ENCODE data around the gene MYRFL. TPM values are rescaled to one million over a fixed set of nuclear protein-coding genes. Genes with fewer than 3 reads are reported as not detected.

Gene MYRFL
- total and polyA plus RNA-seq, 2 of the 8 experiments (the other 6 are each of a cell fraction or from before 2014, with no cell fraction given), result 1.1 to 2.0 TPM

GRCh38 chr12:69918287-69918686, 93.3 kb downstream of the MYRFL start:
- no peaks in the 10 kb centered on the region for H3K79me1 ChIP-seq (ENCODE audit: low read depth, low read length)
- no peak overlapping the region for H4K5ac ChIP-seq (ENCODE audit: insufficient read length, low read depth, low read length)
- no peak overlapping the region for H2AK5ac ChIP-seq (ENCODE audit: low read depth, low read length)
- no peak for FAIRE-seq
- CTCF ChIA-PET (ENCODE audit: partially characterized antibody), result interaction anchor here (1.4 to 1.6 kb wide), 3 partner anchors 10 to 18 kb away, joined by 3 to 5 read pairs (median 4); no protein-coding TSS in a partner anchor
- no peaks in the 10 kb centered on the region for H3K23me2 ChIP-seq (ENCODE audit: low read depth, low read length)
- H4K8ac ChIP-seq (ENCODE audit: extremely low read depth, insufficient read depth, low read length), result no peak overlapping the region
- no peak overlapping the region for H3K14ac ChIP-seq (ENCODE audit: insufficient read length)
- H3K9ac ChIP-seq (replicated peaks in 1 of 4; ENCODE audit: extremely low read depth in 1 of 4, low read depth in 3 of 4, low read length in 3 of 4), result no peak overlapping the region
- H2BK20ac ChIP-seq (ENCODE audit: low read length), result no peak overlapping the region
- no peak overlapping the region for H3K18ac ChIP-seq (ENCODE audit: extremely low read depth, low read length)
- H3K4me3 ChIP-seq (ENCODE audit: extremely low read depth in 1 of 4, insufficient read depth in 2 of 4, low read depth in 3 of 4, low read length in 4 of 4), result no peak overlapping the region
- H3K27me3 ChIP-seq (replicated peaks in 1 of 4; ENCODE audit: control insufficient read depth in 3 of 4, extremely low read depth in 1 of 4, insufficient read depth in 3 of 4, low read length in 3 of 4), result no peaks in the 10 kb centered on the region
- no peak overlapping the region for H4K91ac ChIP-seq (replicated peaks; ENCODE audit: insufficient read length, low read length)
- H3K4me1 ChIP-seq (replicated peaks in 1 of 4; ENCODE audit: control insufficient read depth in 3 of 4, insufficient read depth in 4 of 4, low read length in 3 of 4), result no peaks in the 10 kb centered on the region
- TF ChIP-seq CBX5 (IDR thresholded peaks at IDR 0.05; ENCODE audit: low read depth, low read length) (no peak), JUN (IDR thresholded peaks at IDR 0.05; ENCODE audit: low read depth, low read length) (no peak)
- no peak for DNase-seq (ENCODE audit: low read depth in 1 of 2, low spot score in 2 of 2)
- H3K4ac ChIP-seq (replicated peaks; ENCODE audit: insufficient read length, low read depth, low read length), result no peak overlapping the region
- no peak overlapping the region for H2BK5ac ChIP-seq (ENCODE audit: low read depth, low read length)
- H2AFZ ChIP-seq (ENCODE audit: low read length), result no peak overlapping the region
- no peaks in the 10 kb centered on the region for H4K20me1 ChIP-seq (replicated peaks in 1 of 2; ENCODE audit: control insufficient read depth in 1 of 2, insufficient read depth in 2 of 2, low read length in 2 of 2)
- H3K36me3 ChIP-seq (ENCODE audit: control insufficient read depth in 2 of 4, insufficient read depth in 4 of 4, low read length in 3 of 4), result no peaks in the 10 kb centered on the region
- WGBS, 2 experiments (ENCODE audit: extremely low coverage in 1 of 2, insufficient coverage in 1 of 2, insufficient read length in 1 of 2, insufficient replicate concordance in 2 of 2, low coverage in 1 of 2, low lambda C conversion rate in 2 of 2, missing lambda C conversion rate in 1 of 2), result 85% methylated on average over 2 of the region's 2 CpGs; no CpG with 5 or more reads in 1 of the 2 experiments
- H3K79me2 ChIP-seq (ENCODE audit: control insufficient read depth in 1 of 2, insufficient read depth in 2 of 2, low read length in 2 of 2), result no peaks in the 10 kb centered on the region
- H2BK120ac ChIP-seq (replicated peaks; ENCODE audit: low read depth, low read length), result no peak overlapping the region
- H3K27ac ChIP-seq (ENCODE audit: low read depth, low read length), result no peak overlapping the region
- no peak overlapping the region for H3K23ac ChIP-seq (ENCODE audit: insufficient read length)
- peaks cover 3 to 8% of the 10 kb centered on the region in 2 experiments; a peak in 1 of 4 replicates for H3K9me3 ChIP-seq (ENCODE audit: insufficient read depth in 2 of 2, low read depth in 1 of 2, low read length in 1 of 2)
- H2BK12ac ChIP-seq (ENCODE audit: low read depth, low read length), result no peak overlapping the region
- POLR2A ChIA-PET (ENCODE audit: partially characterized antibody), result no interaction called here
- H3K4me2 ChIP-seq (ENCODE audit: insufficient read depth in 1 of 2, low read depth in 2 of 2, low read length in 2 of 2), result no peak overlapping the region
- no peak overlapping the region for H2BK15ac ChIP-seq (ENCODE audit: low read length)
- no peak overlapping the region for H3K56ac ChIP-seq (replicated peaks; ENCODE audit: insufficient read length, low read depth, low read length)
